HCT116 (cell line): ENCODE results near the gene FLYWCH1. TPM values are rescaled to one million over a fixed set of nuclear protein-coding genes. Genes with fewer than 3 reads are reported as not detected.

Source experiments
- ATAC-seq: fragments of 200-7000 bp; cut with Tn5 transposase; 2 replicates; pipeline ENCODE4 v1.9.1; 2020; ENCODE audit warnings: mild to moderate bottlenecking, moderate library complexity
- BruUV-seq: library from RNA; stranded (reverse); fragments of 400-500 nt; replicated peaks from 2 replicates; lab custom pipeline; 2021; lab: Mats Ljungman, UMichigan
- CTCF ChIA-PET: fragments of 300-600 bp; sonication (Branson Sonifier 250); formaldehyde crosslinking; loops from one replicate; lab custom pipeline; 2021; ENCODE audit warnings: antibody characterized with exemption; lab: Charles Lee
- POLR2A ChIA-PET: fragments of 300-600, 350-600 bp; sonication (Branson Sonifier 250); formaldehyde crosslinking; loops from one replicate; lab custom pipeline; 2021; ENCODE audit warnings: antibody characterized with exemption; lab: Charles Lee
- RAD21 ChIA-PET, 2 experiments: fragments of 300-600 bp; sonication (Branson Sonifier 250); formaldehyde crosslinking; loops; one replicate each; lab custom pipeline; 2023; ENCODE audit warnings: low total read pairs in 2 of 2; ENCODE audit not compliant: uncharacterized antibody in 2 of 2, unreplicated experiment in 2 of 2, low non-redundant PET in 1 of 2; lab: Charles Lee
- DNase-seq: peaks from one replicate; pipeline ENCODE4 v3.0.0-alpha.2; 2010; ENCODE audit warnings: low read depth, low spot score
- H2AFZ ChIP-seq: fragments of 200-600 bp; shearing (Covaris generic), sonication (generic); 2 replicates; pipeline ENCODE4 v1.6.1; 2017; ENCODE audit warnings: low read depth, mixed run types, mixed read lengths, antibody characterized with exemption, low read length; ENCODE audit not compliant: poor library complexity, severe bottlenecking
- H3K27ac ChIP-seq: 2 replicates; pipeline ENCODE4 v1.5.1; 2012; ENCODE audit warnings: low read depth, low read length
- H3K27me3 ChIP-seq: fragments of 200-600 bp; sonication (generic); 2 replicates; pipeline ENCODE4 v1.6.1; 2016; ENCODE audit warnings: mixed run types, low read length, mixed read lengths; ENCODE audit not compliant: insufficient read depth
- H3K36me3 ChIP-seq, 2 experiments: fragments of 200-500 bp in 1 of 2; fragments of 200-600 bp in 1 of 2; sonication (Bioruptor generic) in 1 of 2; sonication (generic) in 1 of 2; 2 replicates each; pipeline versions ENCODE4 v1.5.1 to v1.6.1; 2014 to 2016; ENCODE audit warnings: low read length in 2 of 2, inconsistent platforms in 1 of 2, mixed read lengths in 1 of 2, mixed run types in 1 of 2; ENCODE audit not compliant: insufficient read depth in 2 of 2, control insufficient read depth in 1 of 2
- H3K4me1 ChIP-seq, 2 experiments: fragments of 200-600 bp in 1 of 2; sonication (generic) in 1 of 2; 2 replicates each; pipeline versions ENCODE4 v1.5.1 to v1.6.1; 2012 to 2017; ENCODE audit warnings: low read length in 2 of 2, inconsistent platforms in 1 of 2, mild to moderate bottlenecking in 1 of 2, mixed read lengths in 1 of 2, mixed run types in 1 of 2, moderate library complexity in 1 of 2; ENCODE audit not compliant: insufficient read depth in 2 of 2, control insufficient read depth in 1 of 2
- H3K4me2 ChIP-seq: fragments of 200-600 bp; sonication (generic); 2 replicates; pipeline ENCODE4 v1.6.1; 2017; ENCODE audit warnings: mixed run types, low read length, mixed read lengths
- H3K4me3 ChIP-seq, 2 experiments: fragments of 200-600 bp in 1 of 2; sonication (generic) in 1 of 2; replicated peaks in 1 of 2; 2 replicates each; pipeline ENCODE4 v1.5.1; 2011 to 2016; ENCODE audit warnings: low read length in 2 of 2, control low read depth in 1 of 2, low read depth in 1 of 2, mild to moderate bottlenecking in 1 of 2, mixed read lengths in 1 of 2, mixed run types in 1 of 2
- H3K79me2 ChIP-seq: fragments of 200-600 bp; sonication (generic); 2 replicates; pipeline ENCODE4 v1.6.1; 2017; ENCODE audit warnings: mild to moderate bottlenecking, mixed run types, low read length, moderate library complexity, mixed read lengths; ENCODE audit not compliant: insufficient read depth
- H3K9ac ChIP-seq: fragments of 200-600 bp; sonication (generic); 2 replicates; pipeline ENCODE4 v1.6.1; 2016; ENCODE audit warnings: low read length, mixed read lengths
- H3K9me2 ChIP-seq: fragments of 200-600 bp; sonication (generic), shearing (Covaris generic); 2 replicates; pipeline ENCODE4 v1.6.1; 2017; ENCODE audit warnings: mixed run types, mild to moderate bottlenecking, moderate library complexity; ENCODE audit not compliant: insufficient read depth
- H3K9me3 ChIP-seq, 2 experiments: fragments of 200-500 bp in 1 of 2; fragments of 200-600 bp in 1 of 2; sonication (Bioruptor generic) in 1 of 2; sonication (generic) in 1 of 2; 2 replicates each; pipeline ENCODE4 v1.6.1; 2014 to 2017; ENCODE audit warnings: low read length in 2 of 2, mixed read lengths in 2 of 2, inconsistent platforms in 1 of 2, low read depth in 1 of 2, mild to moderate bottlenecking in 1 of 2, mixed run types in 1 of 2, moderate library complexity in 1 of 2; ENCODE audit not compliant: control insufficient read depth in 1 of 2, insufficient read depth in 1 of 2
- H4K20me1 ChIP-seq: fragments of 200-600 bp; sonication (generic), shearing (Covaris generic); 2 replicates; pipeline ENCODE4 v1.6.1; 2017; ENCODE audit warnings: mixed run types, mild to moderate bottlenecking, moderate library complexity; ENCODE audit not compliant: insufficient read depth
- EZH2phosphoT487 ChIP-seq: fragments of 200-600 bp; IDR thresholded peaks from 2 replicates; pipeline ENCODE4 v1.6.1; 2018; ENCODE audit warnings: antibody characterized with exemption, borderline replicate concordance
- FOSL1 ChIP-seq: IDR thresholded peaks from 2 replicates; pipeline ENCODE4 v1.6.1; 2012; ENCODE audit warnings: low read depth
- JUND ChIP-seq: IDR thresholded peaks from 2 replicates; pipeline ENCODE4 v1.6.1; 2012
- POLR2A ChIP-seq: IDR thresholded peaks from 2 replicates; pipeline ENCODE4 v1.7.0; 2011; ENCODE audit warnings: borderline replicate concordance; ENCODE audit not compliant: insufficient read depth, insufficient read length; ENCODE audit errors: extremely low read depth
- POLR2AphosphoS5 ChIP-seq: IDR thresholded peaks from 2 replicates; pipeline ENCODE4 v1.6.1; 2011; ENCODE audit warnings: mild to moderate bottlenecking, low read depth, low read length, moderate library complexity
- RAD21 ChIP-seq: IDR thresholded peaks from 2 replicates; pipeline ENCODE4 v1.6.1; 2012; ENCODE audit warnings: low read depth, mild to moderate bottlenecking
- SIN3A ChIP-seq: IDR thresholded peaks from 2 replicates; pipeline ENCODE4 v1.6.1; 2012; ENCODE audit warnings: low read depth
- SP1 ChIP-seq: IDR thresholded peaks from 2 replicates; pipeline ENCODE4 v1.6.1; 2012; ENCODE audit warnings: low read depth
- TCF7L2 ChIP-seq: IDR thresholded peaks from 2 replicates; pipeline ENCODE4 v1.7.0; 2011; ENCODE audit warnings: borderline replicate concordance, inconsistent platforms; ENCODE audit not compliant: insufficient read depth, insufficient read length; ENCODE audit errors: extremely low read depth
- ZNF274 ChIP-seq: fragments of 200-500 bp; sonication (Bioruptor generic); IDR thresholded peaks from 2 replicates; pipeline ENCODE4 v1.6.1; 2014; ENCODE audit warnings: mild to moderate bottlenecking, low read depth, low read length, inconsistent platforms
- intact Hi-C: fragments of 100-400 bp; cut with micrococcal nuclease; formaldehyde crosslinking; loops from 2 replicates; pipeline ENCODE4 v1.10.0; 2022
- total RNA-seq: library from RNA; stranded (reverse); gene quantifications from one replicate; pipeline ENCODE4 v1.2.1, GENCODE V29; 2021; ENCODE audit not compliant: unreplicated experiment
- TF ChIP-seq, protein P1 (sequence below): IDR thresholded peaks from 2 replicates; pipeline ENCODE4 v1.6.1; 2011; ENCODE audit warnings: mild to moderate bottlenecking, low read length, moderate library complexity; ENCODE audit not compliant: insufficient replicate concordance; ENCODE audit errors: extremely low read depth
- TF ChIP-seq, protein P2 (sequence below), 3 experiments: fragments of 200-600 bp in 1 of 3; sonication (generic) in 1 of 3; IDR thresholded peaks in 2 of 3; conservative IDR thresholded peaks in 1 of 3; 2 replicates each; pipeline ENCODE4 v1.5.1; 2012 to 2017; ENCODE audit warnings: low read depth in 2 of 3, low read length in 2 of 3, antibody characterized with exemption in 1 of 3, borderline replicate concordance in 1 of 3, control low read depth in 1 of 3, mild to moderate bottlenecking in 1 of 3, mixed read lengths in 1 of 3, mixed run types in 1 of 3, moderate library complexity in 1 of 3; ENCODE audit not compliant: insufficient read depth in 1 of 3
- TF ChIP-seq, protein P3 (sequence below): IDR thresholded peaks from 2 replicates; pipeline ENCODE4 v1.6.1; 2012; ENCODE audit warnings: low read depth

Gene FLYWCH1
- total RNA-seq, 1 experiment from 2014 or later: 66.6 TPM

DNA sequence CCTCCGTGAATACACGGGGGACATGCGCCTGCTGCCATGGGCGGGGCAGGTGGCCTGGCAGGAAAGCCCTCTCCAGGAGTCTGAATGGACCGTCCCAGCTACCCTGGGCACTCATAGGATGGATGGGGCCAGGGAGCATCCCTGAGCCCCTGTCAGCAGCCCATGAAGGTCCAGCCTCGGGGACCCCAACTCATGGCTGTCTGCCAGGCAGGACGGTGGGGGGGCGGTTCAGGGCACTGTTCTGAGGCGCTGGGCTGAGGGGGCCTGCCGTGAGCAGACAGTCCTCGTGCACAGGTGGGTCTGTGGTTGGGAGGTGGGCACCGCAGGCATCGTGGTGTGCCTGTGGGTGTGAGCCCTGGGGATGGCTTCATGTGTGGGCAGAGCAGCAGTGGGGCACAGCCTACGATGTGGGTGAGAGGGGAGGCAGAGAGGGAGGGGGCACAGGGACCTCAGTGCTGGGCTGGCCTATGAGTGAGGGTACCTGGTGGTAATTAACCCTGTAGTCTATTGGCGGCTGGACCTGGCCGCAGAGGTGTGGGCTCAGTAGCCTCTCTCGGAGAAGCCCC lies 75.0 kb downstream of the FLYWCH1 start:
- no peak for TF ChIP-seq POLR2A
- TF ChIP-seq SP1: no peak
- TF ChIP-seq SIN3A: no peak
- no peak for TF ChIP-seq EZH2phosphoT487
- TF ChIP-seq, protein P1, sequence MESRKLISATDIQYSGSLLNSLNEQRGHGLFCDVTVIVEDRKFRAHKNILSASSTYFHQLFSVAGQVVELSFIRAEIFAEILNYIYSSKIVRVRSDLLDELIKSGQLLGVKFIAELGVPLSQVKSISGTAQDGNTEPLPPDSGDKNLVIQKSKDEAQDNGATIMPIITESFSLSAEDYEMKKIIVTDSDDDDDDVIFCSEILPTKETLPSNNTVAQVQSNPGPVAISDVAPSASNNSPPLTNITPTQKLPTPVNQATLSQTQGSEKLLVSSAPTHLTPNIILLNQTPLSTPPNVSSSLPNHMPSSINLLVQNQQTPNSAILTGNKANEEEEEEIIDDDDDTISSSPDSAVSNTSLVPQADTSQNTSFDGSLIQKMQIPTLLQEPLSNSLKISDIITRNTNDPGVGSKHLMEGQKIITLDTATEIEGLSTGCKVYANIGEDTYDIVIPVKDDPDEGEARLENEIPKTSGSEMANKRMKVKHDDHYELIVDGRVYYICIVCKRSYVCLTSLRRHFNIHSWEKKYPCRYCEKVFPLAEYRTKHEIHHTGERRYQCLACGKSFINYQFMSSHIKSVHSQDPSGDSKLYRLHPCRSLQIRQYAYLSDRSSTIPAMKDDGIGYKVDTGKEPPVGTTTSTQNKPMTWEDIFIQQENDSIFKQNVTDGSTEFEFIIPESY: no peak
- no peak for TF ChIP-seq TCF7L2
- TF ChIP-seq, protein P2, sequence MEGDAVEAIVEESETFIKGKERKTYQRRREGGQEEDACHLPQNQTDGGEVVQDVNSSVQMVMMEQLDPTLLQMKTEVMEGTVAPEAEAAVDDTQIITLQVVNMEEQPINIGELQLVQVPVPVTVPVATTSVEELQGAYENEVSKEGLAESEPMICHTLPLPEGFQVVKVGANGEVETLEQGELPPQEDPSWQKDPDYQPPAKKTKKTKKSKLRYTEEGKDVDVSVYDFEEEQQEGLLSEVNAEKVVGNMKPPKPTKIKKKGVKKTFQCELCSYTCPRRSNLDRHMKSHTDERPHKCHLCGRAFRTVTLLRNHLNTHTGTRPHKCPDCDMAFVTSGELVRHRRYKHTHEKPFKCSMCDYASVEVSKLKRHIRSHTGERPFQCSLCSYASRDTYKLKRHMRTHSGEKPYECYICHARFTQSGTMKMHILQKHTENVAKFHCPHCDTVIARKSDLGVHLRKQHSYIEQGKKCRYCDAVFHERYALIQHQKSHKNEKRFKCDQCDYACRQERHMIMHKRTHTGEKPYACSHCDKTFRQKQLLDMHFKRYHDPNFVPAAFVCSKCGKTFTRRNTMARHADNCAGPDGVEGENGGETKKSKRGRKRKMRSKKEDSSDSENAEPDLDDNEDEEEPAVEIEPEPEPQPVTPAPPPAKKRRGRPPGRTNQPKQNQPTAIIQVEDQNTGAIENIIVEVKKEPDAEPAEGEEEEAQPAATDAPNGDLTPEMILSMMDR (IDR thresholded peaks at IDR 0.05 in 2 of 3, conservative IDR thresholded peaks at IDR 0.05 in 1 of 3; ENCODE audit: borderline replicate concordance in 1 of 3, insufficient read depth in 1 of 3, low read depth in 2 of 3, low read length in 2 of 3): no peak
- TF ChIP-seq FOSL1: no peak
- TF ChIP-seq RAD21: no peak
- TF ChIP-seq JUND: no peak
- TF ChIP-seq POLR2AphosphoS5: no peak
- no peak for TF ChIP-seq ZNF274
- TF ChIP-seq, protein P3, sequence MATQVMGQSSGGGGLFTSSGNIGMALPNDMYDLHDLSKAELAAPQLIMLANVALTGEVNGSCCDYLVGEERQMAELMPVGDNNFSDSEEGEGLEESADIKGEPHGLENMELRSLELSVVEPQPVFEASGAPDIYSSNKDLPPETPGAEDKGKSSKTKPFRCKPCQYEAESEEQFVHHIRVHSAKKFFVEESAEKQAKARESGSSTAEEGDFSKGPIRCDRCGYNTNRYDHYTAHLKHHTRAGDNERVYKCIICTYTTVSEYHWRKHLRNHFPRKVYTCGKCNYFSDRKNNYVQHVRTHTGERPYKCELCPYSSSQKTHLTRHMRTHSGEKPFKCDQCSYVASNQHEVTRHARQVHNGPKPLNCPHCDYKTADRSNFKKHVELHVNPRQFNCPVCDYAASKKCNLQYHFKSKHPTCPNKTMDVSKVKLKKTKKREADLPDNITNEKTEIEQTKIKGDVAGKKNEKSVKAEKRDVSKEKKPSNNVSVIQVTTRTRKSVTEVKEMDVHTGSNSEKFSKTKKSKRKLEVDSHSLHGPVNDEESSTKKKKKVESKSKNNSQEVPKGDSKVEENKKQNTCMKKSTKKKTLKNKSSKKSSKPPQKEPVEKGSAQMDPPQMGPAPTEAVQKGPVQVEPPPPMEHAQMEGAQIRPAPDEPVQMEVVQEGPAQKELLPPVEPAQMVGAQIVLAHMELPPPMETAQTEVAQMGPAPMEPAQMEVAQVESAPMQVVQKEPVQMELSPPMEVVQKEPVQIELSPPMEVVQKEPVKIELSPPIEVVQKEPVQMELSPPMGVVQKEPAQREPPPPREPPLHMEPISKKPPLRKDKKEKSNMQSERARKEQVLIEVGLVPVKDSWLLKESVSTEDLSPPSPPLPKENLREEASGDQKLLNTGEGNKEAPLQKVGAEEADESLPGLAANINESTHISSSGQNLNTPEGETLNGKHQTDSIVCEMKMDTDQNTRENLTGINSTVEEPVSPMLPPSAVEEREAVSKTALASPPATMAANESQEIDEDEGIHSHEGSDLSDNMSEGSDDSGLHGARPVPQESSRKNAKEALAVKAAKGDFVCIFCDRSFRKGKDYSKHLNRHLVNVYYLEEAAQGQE: no peak
- H3K36me3 ChIP-seq: no peaks in the 10 kb centered on the region
- H4K20me1 ChIP-seq: no peaks in the 10 kb centered on the region
- H3K9me3 ChIP-seq: no peaks in the 10 kb centered on the region
- ChIA-PET RAD21 (no interaction called here), POLR2A (interaction anchor here (1.5 kb wide), 1 partner anchor 33 kb away, joined by 3 read pairs; the partner anchor contains the start of gene TNFRSF12A), CTCF (no interaction called here)
- no TSS peak for BruUV-seq
- no peaks in the 10 kb centered on the region for H3K9me2 ChIP-seq
- H3K27me3 ChIP-seq: no peaks in the 10 kb centered on the region
- no peak overlapping the region for H3K4me3 ChIP-seq
- intact Hi-C loops: no loop called here
- peaks cover 22 to 46% of the 10 kb centered on the region in 2 experiments for H3K4me1 ChIP-seq
- H3K9ac ChIP-seq: no peak overlapping the region
- H3K27ac ChIP-seq: no peak overlapping the region
- ATAC-seq (no peak), DNase-seq (no peak)
- no peaks in the 10 kb centered on the region for H3K79me2 ChIP-seq
- H2AFZ ChIP-seq: no peak overlapping the region
- H3K4me2 ChIP-seq: no peak overlapping the region
